Vagina (tissue), 2 donors: ENCODE results near the gene ANKIB1.

Source experiments
- POLR2A ChIP-seq, 2 donors: fragments of 450-650 bp; IDR thresholded peaks; one replicate each; pipeline ENCODE4 v1.6.1; 2017; ENCODE audit warnings: antibody characterized with exemption in 2 of 2, mild to moderate bottlenecking in 2 of 2, moderate library complexity in 2 of 2
- POLR2AphosphoS5 ChIP-seq, 2 donors: sonication (generic); formaldehyde crosslinking; IDR thresholded peaks; one replicate each; pipeline ENCODE4 v1.9.0; 2017; ENCODE audit warnings: antibody characterized with exemption in 2 of 2, mild to moderate bottlenecking in 2 of 2, low read depth in 1 of 2; ENCODE audit not compliant: insufficient read depth in 1 of 2
- TF ChIP-seq, protein P1 (sequence below), 3 experiments: fragments of 450-650 bp in 2 of 3; fragments of 200-600 bp in 1 of 3; sonication (generic) in 1 of 3; IDR thresholded peaks; one replicate each; pipeline ENCODE4 v1.5.1; 2017 to 2019; ENCODE audit warnings: antibody characterized with exemption in 3 of 3, mild to moderate bottlenecking in 2 of 3, moderate library complexity in 2 of 3

DNA sequence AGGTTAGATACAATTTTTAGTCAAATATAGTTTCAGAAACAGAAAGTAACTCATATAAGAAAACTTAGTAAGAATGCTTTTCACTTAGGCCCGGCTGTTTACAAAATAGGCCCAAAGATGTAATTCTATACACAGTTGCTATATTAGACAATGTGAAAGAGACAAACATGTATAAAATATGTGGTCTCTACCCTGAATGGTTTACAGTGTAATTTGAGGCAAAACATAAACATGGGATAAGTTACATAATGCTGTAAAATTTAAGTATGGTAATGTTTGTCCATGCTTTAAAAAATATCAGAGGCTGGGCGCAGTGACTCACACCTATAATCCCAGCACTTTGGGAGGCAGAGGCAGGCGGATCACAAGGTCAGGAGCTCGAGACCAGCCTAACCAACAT is 18.8 kb upstream of the ANKIB1 start:
- TF ChIP-seq, protein P1, sequence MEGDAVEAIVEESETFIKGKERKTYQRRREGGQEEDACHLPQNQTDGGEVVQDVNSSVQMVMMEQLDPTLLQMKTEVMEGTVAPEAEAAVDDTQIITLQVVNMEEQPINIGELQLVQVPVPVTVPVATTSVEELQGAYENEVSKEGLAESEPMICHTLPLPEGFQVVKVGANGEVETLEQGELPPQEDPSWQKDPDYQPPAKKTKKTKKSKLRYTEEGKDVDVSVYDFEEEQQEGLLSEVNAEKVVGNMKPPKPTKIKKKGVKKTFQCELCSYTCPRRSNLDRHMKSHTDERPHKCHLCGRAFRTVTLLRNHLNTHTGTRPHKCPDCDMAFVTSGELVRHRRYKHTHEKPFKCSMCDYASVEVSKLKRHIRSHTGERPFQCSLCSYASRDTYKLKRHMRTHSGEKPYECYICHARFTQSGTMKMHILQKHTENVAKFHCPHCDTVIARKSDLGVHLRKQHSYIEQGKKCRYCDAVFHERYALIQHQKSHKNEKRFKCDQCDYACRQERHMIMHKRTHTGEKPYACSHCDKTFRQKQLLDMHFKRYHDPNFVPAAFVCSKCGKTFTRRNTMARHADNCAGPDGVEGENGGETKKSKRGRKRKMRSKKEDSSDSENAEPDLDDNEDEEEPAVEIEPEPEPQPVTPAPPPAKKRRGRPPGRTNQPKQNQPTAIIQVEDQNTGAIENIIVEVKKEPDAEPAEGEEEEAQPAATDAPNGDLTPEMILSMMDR (IDR thresholded peaks at IDR 0.05) = no peak
- TF ChIP-seq POLR2A (IDR thresholded peaks at IDR 0.05) (no peak), POLR2AphosphoS5 (IDR thresholded peaks at IDR 0.05; ENCODE audit: insufficient read depth in 1 of 2, low read depth in 1 of 2) (no peak)
